ENCODE data around the gene PLEKHG1.

Gene PLEKHG1

GRCh38 chr6:150573041-150573681 is 26.5 kb upstream of the PLEKHG1 start:
- no peak overlapping the region for H3K4me3 ChIP-seq (ENCODE audit: low read depth in 1 of 2, low read length in 1 of 2)
- TF ChIP-seq, protein P1, sequence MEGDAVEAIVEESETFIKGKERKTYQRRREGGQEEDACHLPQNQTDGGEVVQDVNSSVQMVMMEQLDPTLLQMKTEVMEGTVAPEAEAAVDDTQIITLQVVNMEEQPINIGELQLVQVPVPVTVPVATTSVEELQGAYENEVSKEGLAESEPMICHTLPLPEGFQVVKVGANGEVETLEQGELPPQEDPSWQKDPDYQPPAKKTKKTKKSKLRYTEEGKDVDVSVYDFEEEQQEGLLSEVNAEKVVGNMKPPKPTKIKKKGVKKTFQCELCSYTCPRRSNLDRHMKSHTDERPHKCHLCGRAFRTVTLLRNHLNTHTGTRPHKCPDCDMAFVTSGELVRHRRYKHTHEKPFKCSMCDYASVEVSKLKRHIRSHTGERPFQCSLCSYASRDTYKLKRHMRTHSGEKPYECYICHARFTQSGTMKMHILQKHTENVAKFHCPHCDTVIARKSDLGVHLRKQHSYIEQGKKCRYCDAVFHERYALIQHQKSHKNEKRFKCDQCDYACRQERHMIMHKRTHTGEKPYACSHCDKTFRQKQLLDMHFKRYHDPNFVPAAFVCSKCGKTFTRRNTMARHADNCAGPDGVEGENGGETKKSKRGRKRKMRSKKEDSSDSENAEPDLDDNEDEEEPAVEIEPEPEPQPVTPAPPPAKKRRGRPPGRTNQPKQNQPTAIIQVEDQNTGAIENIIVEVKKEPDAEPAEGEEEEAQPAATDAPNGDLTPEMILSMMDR (IDR thresholded peaks at IDR 0.05), result no peak
- peaks cover 58% of the 10 kb centered on the region for H3K27me3 ChIP-seq
- H3K4me1 ChIP-seq (ENCODE audit: control insufficient read depth in 1 of 2, insufficient read depth in 1 of 2, low read depth in 1 of 2, low read length in 1 of 2), result no peaks in the 10 kb centered on the region
- no peaks in the 10 kb centered on the region for H3K36me3 ChIP-seq
- H3K9me3 ChIP-seq, result no peaks in the 10 kb centered on the region
- no peak overlapping the region for H3K27ac ChIP-seq

GRCh38 chr6:150575836-150576235 is 23.8 kb upstream of the PLEKHG1 start:
- H3K4me1 ChIP-seq (ENCODE audit: control insufficient read depth in 1 of 2, insufficient read depth in 1 of 2, low read depth in 1 of 2, low read length in 1 of 2), result no peaks in the 10 kb centered on the region
- TF ChIP-seq, protein P1 (IDR thresholded peaks at IDR 0.05), result no peak

GRCh38 chr6:150576651-150577226 is 22.9 kb upstream of the PLEKHG1 start:
- H3K4me3 ChIP-seq (ENCODE audit: low read depth in 1 of 2, low read length in 1 of 2), result no peak overlapping the region
- no peaks in the 10 kb centered on the region for H3K4me1 ChIP-seq (ENCODE audit: control insufficient read depth in 1 of 2, insufficient read depth in 1 of 2, low read depth in 1 of 2, low read length in 1 of 2)
- peaks cover 68% of the 10 kb centered on the region for H3K27me3 ChIP-seq
- no peak overlapping the region for H3K27ac ChIP-seq
- H3K9me3 ChIP-seq, result no peaks in the 10 kb centered on the region
- TF ChIP-seq, protein P1 (IDR thresholded peaks at IDR 0.05), result no peak
- no peaks in the 10 kb centered on the region for H3K36me3 ChIP-seq

More at GRCh38 chr6:150575836-150576235, 23.8 kb upstream of the PLEKHG1 start:
- H3K36me3 ChIP-seq, result no peaks in the 10 kb centered on the region
- no peak overlapping the region for H3K27ac ChIP-seq
- no peaks in the 10 kb centered on the region for H3K9me3 ChIP-seq
- H3K27me3 ChIP-seq, result peaks cover 71% of the 10 kb centered on the region
- H3K4me3 ChIP-seq (ENCODE audit: low read depth in 1 of 2, low read length in 1 of 2), result no peak overlapping the region

DNA sequence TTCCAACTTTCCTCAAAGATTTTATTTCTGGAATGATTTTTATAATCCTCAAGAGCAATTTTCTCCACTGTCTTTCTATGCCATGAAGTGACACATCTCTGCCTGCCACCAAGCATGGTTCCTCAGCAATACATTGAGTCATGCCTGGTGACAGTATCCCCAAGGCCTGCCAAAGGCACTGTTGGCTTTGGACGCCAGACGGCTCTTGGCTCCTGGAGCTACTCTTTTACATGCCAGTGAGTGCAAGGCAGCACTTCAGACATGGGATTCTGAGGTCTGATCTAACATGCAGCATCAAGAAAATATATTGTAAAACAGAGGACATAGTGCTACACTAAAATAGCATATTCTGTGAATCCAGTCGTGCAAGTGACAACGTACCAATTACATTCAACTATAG is 20.1 kb upstream of the PLEKHG1 start:
- no peaks in the 10 kb centered on the region for H3K36me3 ChIP-seq
- H3K4me1 ChIP-seq (ENCODE audit: control insufficient read depth in 1 of 2, insufficient read depth in 1 of 2, low read depth in 1 of 2, low read length in 1 of 2), result no peaks in the 10 kb centered on the region
- H3K4me3 ChIP-seq (ENCODE audit: low read depth in 1 of 2, low read length in 1 of 2), result no peak overlapping the region
- no peak overlapping the region for H3K27ac ChIP-seq
- no peaks in the 10 kb centered on the region for H3K9me3 ChIP-seq
- peaks cover 44% of the 10 kb centered on the region for H3K27me3 ChIP-seq
- TF ChIP-seq, protein P1 (IDR thresholded peaks at IDR 0.05), result no peak

DNA sequence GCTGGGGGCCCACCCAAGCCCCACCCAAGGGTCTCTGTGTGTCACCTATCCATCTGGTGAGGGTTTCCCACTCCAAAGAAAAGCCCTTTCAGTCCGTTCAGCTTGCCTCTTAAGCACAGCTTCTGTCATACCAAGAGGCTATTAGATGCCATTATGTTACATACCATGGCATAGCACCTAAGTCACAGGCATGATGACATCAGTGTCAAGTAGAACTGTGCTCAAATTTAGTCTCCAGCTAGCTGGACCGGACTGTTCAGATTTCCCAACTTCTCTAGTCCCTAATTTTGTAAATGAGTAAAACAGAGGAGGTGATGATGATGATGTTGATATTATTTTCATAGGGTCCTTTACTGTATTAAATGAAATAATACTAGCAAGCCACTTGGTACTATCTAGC is 19.2 kb upstream of the PLEKHG1 start:
- Histone ChIP-seq H3K4me1 (ENCODE audit: control insufficient read depth in 1 of 2, insufficient read depth in 1 of 2, low read depth in 1 of 2, low read length in 1 of 2) (no peaks in the 10 kb centered on the region), H3K4me3 (ENCODE audit: low read depth in 1 of 2, low read length in 1 of 2) (no peak overlapping the region), H3K27me3 (peaks cover 37% of the 10 kb centered on the region), H3K36me3 (no peaks in the 10 kb centered on the region), H3K9me3 (no peaks in the 10 kb centered on the region), H3K27ac (no peak overlapping the region)
- TF ChIP-seq, protein P1 (IDR thresholded peaks at IDR 0.05), result no peak

Measured in neutrophil (primary cell).